ENCODE results near the gene NARS2.

DNA sequence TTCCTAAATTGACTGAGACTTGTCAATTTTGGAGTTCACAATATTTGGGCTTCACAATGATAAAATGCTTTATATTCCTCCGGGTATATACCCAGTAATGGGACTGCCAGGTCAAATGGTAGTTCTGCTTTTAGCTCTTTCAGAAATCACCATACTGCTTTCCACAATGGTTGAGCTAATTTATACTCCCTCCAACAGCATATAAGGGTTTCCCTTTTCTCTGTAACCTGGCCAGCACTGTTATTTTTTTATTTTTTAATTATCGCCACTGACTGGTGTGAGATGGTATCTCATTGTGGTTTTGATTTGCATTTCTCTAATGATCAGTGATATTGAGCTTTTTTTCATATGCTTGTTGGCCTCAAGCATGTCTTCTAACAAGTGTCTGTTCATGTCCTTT lies 21.8 kb downstream of the NARS2 start:
- TF ChIP-seq, protein P1, sequence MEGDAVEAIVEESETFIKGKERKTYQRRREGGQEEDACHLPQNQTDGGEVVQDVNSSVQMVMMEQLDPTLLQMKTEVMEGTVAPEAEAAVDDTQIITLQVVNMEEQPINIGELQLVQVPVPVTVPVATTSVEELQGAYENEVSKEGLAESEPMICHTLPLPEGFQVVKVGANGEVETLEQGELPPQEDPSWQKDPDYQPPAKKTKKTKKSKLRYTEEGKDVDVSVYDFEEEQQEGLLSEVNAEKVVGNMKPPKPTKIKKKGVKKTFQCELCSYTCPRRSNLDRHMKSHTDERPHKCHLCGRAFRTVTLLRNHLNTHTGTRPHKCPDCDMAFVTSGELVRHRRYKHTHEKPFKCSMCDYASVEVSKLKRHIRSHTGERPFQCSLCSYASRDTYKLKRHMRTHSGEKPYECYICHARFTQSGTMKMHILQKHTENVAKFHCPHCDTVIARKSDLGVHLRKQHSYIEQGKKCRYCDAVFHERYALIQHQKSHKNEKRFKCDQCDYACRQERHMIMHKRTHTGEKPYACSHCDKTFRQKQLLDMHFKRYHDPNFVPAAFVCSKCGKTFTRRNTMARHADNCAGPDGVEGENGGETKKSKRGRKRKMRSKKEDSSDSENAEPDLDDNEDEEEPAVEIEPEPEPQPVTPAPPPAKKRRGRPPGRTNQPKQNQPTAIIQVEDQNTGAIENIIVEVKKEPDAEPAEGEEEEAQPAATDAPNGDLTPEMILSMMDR (IDR thresholded peaks at IDR 0.05; ENCODE audit: low read depth, low read length, poor library complexity, severe bottlenecking): no peak
- no peak for TF ChIP-seq EZH2phosphoT487 (IDR thresholded peaks at IDR 0.05; ENCODE audit: borderline replicate concordance, low read length)
